NAMALWA (cell line): ENCODE results near the gene GAPVD1.
A peak's percentile ranks its signal among the peaks of the same experiment; 100 is the strongest.
"Not testable (repeated sequence)": the region's sequence is repeated elsewhere in the genome, so short reads cannot be mapped to it uniquely, and the experiment has no call there.

Experiments
- DNase-seq: peaks from one replicate; pipeline ENCODE4 v3.0.0-alpha.2; 2015; ENCODE audit warnings: low spot score

Gene GAPVD1

GRCh38 chr9:125246261-125246667, 15.4 kb upstream of the GAPVD1 start:
- no peak for DNase-seq

- no peak for DNase-seq
Observed at GRCh38 chr9:125254231-125254630, 7.4 kb upstream of the GAPVD1 start.

- peak; percentile 32 for DNase-seq
Observed at GRCh38 chr9:125255781-125256391, 5.7 kb upstream of the GAPVD1 start.

- no peak for DNase-seq
Observed at GRCh38 chr9:125258160-125258785, 3.4 kb upstream of the GAPVD1 start.

- no peak for DNase-seq
Observed at GRCh38 chr9:125258832-125259534, 2.6 kb upstream of the GAPVD1 start.

- DNase-seq: no peak
Observed at GRCh38 chr9:125260561-125260960, 1.1 kb upstream of the GAPVD1 start.

GRCh38 chr9:125262294-125262991, 817 bp downstream of the GAPVD1 start:
- DNase-seq: peak; percentile 53

- DNase-seq: not testable (repeated sequence)
Observed at GRCh38 chr9:125264068-125264467, 2.4 kb downstream of the GAPVD1 start.

GRCh38 chr9:125268394-125269013, 6.9 kb downstream of the GAPVD1 start:
- DNase-seq: no peak

- no peak for DNase-seq
Observed at GRCh38 chr9:125269014-125269397, 7.4 kb downstream of the GAPVD1 start.

- no peak for DNase-seq
Observed at GRCh38 chr9:125271081-125271480, 9.5 kb downstream of the GAPVD1 start.

GRCh38 chr9:125272697-125273096, 11.1 kb downstream of the GAPVD1 start:
- no peak for DNase-seq

GRCh38 chr9:125276771-125277170, 15.1 kb downstream of the GAPVD1 start:
- no peak for DNase-seq

GRCh38 chr9:125277411-125277810, 15.8 kb downstream of the GAPVD1 start:
- DNase-seq: no peak

GRCh38 chr9:125280945-125281344, 19.3 kb downstream of the GAPVD1 start:
- no peak for DNase-seq

GRCh38 chr9:125284855-125285254, 23.2 kb downstream of the GAPVD1 start:
- DNase-seq: no peak

- DNase-seq: not testable (repeated sequence)
Observed at GRCh38 chr9:125286935-125287433, 25.4 kb downstream of the GAPVD1 start.

GRCh38 chr9:125293134-125293533, 31.5 kb downstream of the GAPVD1 start:
- DNase-seq: no peak

GRCh38 chr9:125295657-125296056, 34.0 kb downstream of the GAPVD1 start:
- no peak for DNase-seq

GRCh38 chr9:125296843-125297372, 35.3 kb downstream of the GAPVD1 start:
- DNase-seq: no peak

GRCh38 chr9:125297917-125298316, 36.3 kb downstream of the GAPVD1 start:
- DNase-seq: no peak

- no peak for DNase-seq
Observed at GRCh38 chr9:125302241-125302640, 40.6 kb downstream of the GAPVD1 start.
